Osteoblast (primary cell): ENCODE results near the gene SARDH. TPM values are rescaled to one million over a fixed set of nuclear protein-coding genes. Genes with fewer than 3 reads are reported as not detected.

ENCODE experiments used
- DNase-seq: peaks from one replicate; pipeline ENCODE4 v3.0.0; 2011; ENCODE audit warnings: low spot score, mixed read lengths; ENCODE audit not compliant: insufficient read length; ENCODE audit errors: missing footprints
- H2AFZ ChIP-seq: 2 replicates; pipeline ENCODE4 v1.6.0; 2011; ENCODE audit warnings: mild to moderate bottlenecking, low read length
- H3K27ac ChIP-seq: 2 replicates; pipeline ENCODE4 v1.5.1; 2011; ENCODE audit warnings: mild to moderate bottlenecking, low read depth, low read length, moderate library complexity
- H3K27me3 ChIP-seq: 2 replicates; pipeline ENCODE4 v1.6.0; 2012; ENCODE audit warnings: mild to moderate bottlenecking, control low read depth, inconsistent platforms, low read length, moderate library complexity; ENCODE audit not compliant: insufficient read depth
- H3K36me3 ChIP-seq: 2 replicates; pipeline ENCODE4 v1.5.1; 2011; ENCODE audit warnings: mild to moderate bottlenecking, low read length, control low read depth, moderate library complexity; ENCODE audit not compliant: insufficient read depth
- H3K4me1 ChIP-seq: 2 replicates; pipeline ENCODE4 v1.5.1; 2011; ENCODE audit warnings: mild to moderate bottlenecking, low read length, control low read depth, moderate library complexity; ENCODE audit not compliant: insufficient read depth
- H3K4me2 ChIP-seq: 2 replicates; pipeline ENCODE4 v1.6.0; 2011; ENCODE audit warnings: mild to moderate bottlenecking, low read length; ENCODE audit not compliant: insufficient read depth
- H3K4me3 ChIP-seq: fragments of 200-600 bp; sonication (generic); 3 replicates; pipeline ENCODE4 v1.5.1; 2012; ENCODE audit warnings: mild to moderate bottlenecking, low read length, inconsistent platforms; ENCODE audit not compliant: insufficient read depth
- H3K79me2 ChIP-seq: 2 replicates; pipeline ENCODE4 v1.6.0; 2012; ENCODE audit warnings: mild to moderate bottlenecking, low read length, control low read depth, inconsistent platforms; ENCODE audit not compliant: insufficient read depth
- H3K9me3 ChIP-seq: 2 replicates; pipeline ENCODE4 v1.5.1; 2011; ENCODE audit warnings: low read depth, low read length, control low read depth
- H4K20me1 ChIP-seq: 2 replicates; pipeline ENCODE4 v1.6.0; 2012; ENCODE audit warnings: mild to moderate bottlenecking, low read length, control low read depth; ENCODE audit not compliant: insufficient read depth
- CTCF ChIP-seq: IDR thresholded peaks from 2 replicates; pipeline ENCODE4 v1.5.1; 2011; ENCODE audit warnings: mild to moderate bottlenecking, low read depth, low read length, moderate library complexity; ENCODE audit errors: extremely low read depth
- total RNA-seq: library from RNA; depleted of rRNA; stranded (reverse); fragments of >200 nt; gene quantifications from 2 replicates; pipeline ENCODE4 v1.2.3, GENCODE V29; 2012

Gene SARDH
- total RNA-seq, 1 donor, result 5.4 TPM

GRCh38 chr9:133742849-133743444, 4.8 kb upstream of the SARDH start:
- no peak overlapping the region for H3K4me3 ChIP-seq
- H3K27me3 ChIP-seq, result peaks cover 23% of the 10 kb centered on the region
- no peaks in the 10 kb centered on the region for H4K20me1 ChIP-seq
- peak; percentile 98 for TF ChIP-seq CTCF
- DNase-seq, result peak; percentile 99
- H3K36me3 ChIP-seq, result no peaks in the 10 kb centered on the region
- no peak overlapping the region for H3K4me2 ChIP-seq
- no peak overlapping the region for H3K27ac ChIP-seq
- H3K9me3 ChIP-seq, result no peaks in the 10 kb centered on the region
- H2AFZ ChIP-seq, result no peak overlapping the region
- H3K4me1 ChIP-seq, result peaks cover 2% of the 10 kb centered on the region
- H3K79me2 ChIP-seq, result no peaks in the 10 kb centered on the region

GRCh38 chr9:133742251-133742650, 4.1 kb upstream of the SARDH start:
- Histone ChIP-seq H3K4me2 (no peak overlapping the region), H3K36me3 (no peaks in the 10 kb centered on the region), H3K4me1 (peaks cover 9% of the 10 kb centered on the region), H3K27ac (no peak overlapping the region), H2AFZ (no peak overlapping the region), H3K9me3 (no peaks in the 10 kb centered on the region), H3K27me3 (peaks cover 16% of the 10 kb centered on the region), H3K4me3 (no peak overlapping the region), H3K79me2 (no peaks in the 10 kb centered on the region), H4K20me1 (no peaks in the 10 kb centered on the region)
- no peak for TF ChIP-seq CTCF
- DNase-seq, result no peak

GRCh38 chr9:133741716-133742115, 3.6 kb upstream of the SARDH start:
- H3K4me2 ChIP-seq, result no peak overlapping the region
- H3K79me2 ChIP-seq, result no peaks in the 10 kb centered on the region
- DNase-seq, result no peak
- no peaks in the 10 kb centered on the region for H3K9me3 ChIP-seq
- no peak overlapping the region for H3K27ac ChIP-seq
- H3K27me3 ChIP-seq, result peaks cover 12% of the 10 kb centered on the region
- no peak overlapping the region for H2AFZ ChIP-seq
- H3K4me3 ChIP-seq, result no peak overlapping the region
- peaks cover 10% of the 10 kb centered on the region for H3K4me1 ChIP-seq
- TF ChIP-seq CTCF, result no peak
- H3K36me3 ChIP-seq, result no peaks in the 10 kb centered on the region
- no peaks in the 10 kb centered on the region for H4K20me1 ChIP-seq

- H3K4me1 ChIP-seq, result peaks cover 10% of the 10 kb centered on the region
- H3K27me3 ChIP-seq, result peaks cover 6% of the 10 kb centered on the region
- H4K20me1 ChIP-seq, result no peaks in the 10 kb centered on the region
- no peaks in the 10 kb centered on the region for H3K9me3 ChIP-seq
- H3K4me3 ChIP-seq, result no peak overlapping the region
- H3K27ac ChIP-seq, result no peak overlapping the region
- H3K4me2 ChIP-seq, result no peak overlapping the region
- no peak overlapping the region for H2AFZ ChIP-seq
- no peaks in the 10 kb centered on the region for H3K36me3 ChIP-seq
- H3K79me2 ChIP-seq, result no peaks in the 10 kb centered on the region
- TF ChIP-seq CTCF, result no peak
- DNase-seq, result peak; percentile 76
Measured at GRCh38 chr9:133740911-133741310, 2.8 kb upstream of the SARDH start.
